ENCODE data around the gene CSNK1D. TPM values are rescaled to one million over a fixed set of nuclear protein-coding genes. Genes with fewer than 3 reads are reported as not detected.
A peak's percentile ranks its signal among the peaks of the same experiment; 100 is the strongest.

Gene CSNK1D
- total RNA-seq, 1 experiment from 2014 or later = 191 TPM

DNA sequence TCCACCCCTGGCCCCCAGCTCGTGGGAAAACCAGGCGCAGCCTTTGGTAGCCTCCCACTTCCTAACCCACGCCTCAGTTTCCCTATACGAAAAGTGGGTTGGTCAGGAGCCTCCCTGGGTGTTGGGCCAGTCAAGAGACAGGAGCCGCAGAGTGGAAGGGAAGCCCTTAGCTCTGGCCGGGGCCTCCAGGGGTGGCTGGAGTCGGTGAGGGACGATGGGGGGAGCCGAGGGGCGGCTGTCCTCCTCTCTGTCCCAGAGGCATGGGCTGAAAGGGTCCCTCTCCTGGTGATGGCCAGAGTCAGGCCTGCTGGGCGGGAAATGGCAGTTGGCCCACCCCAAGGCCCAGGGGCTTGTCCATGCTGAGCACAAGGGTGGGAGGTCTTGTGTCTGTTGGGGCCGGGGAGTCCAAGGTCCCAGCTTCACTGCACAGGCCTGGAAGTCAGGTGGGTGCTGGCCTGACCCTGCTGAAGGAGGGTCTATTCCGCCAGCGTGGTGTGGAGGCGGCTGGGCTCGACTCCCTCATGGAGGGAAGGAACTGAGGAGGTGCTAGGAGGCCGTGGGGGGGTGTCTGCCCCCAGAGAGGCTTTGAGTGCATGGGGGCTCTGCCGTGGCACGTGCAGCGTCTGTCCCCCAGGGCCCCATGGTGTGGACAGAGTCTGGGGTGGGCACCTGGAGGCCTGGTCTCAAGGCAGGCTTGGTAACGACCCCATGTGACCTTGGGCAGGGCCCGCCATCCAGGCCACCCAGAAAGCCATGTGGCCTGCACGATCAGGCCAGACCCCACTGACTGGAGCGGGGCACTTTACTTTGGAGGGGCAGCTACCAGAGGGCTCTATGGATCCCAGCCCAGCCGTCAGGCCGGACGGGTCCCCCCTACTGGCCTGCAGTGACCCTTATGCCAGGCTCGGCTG lies 43.5 kb downstream of the CSNK1D start:
- ChIA-PET POLR2A (interaction anchor here (0.6 to 4.5 kb wide), 21 partner anchors 8 to 311 kb away, joined by 3 to 66 read pairs (median 3); partner anchors contain the start of genes CCDC57, CENPX, CSNK1D and DCXR), CTCF (interaction anchor here (0.7 to 1.3 kb wide), 3 partner anchors 23 to 561 kb away, joined by 3 to 6 read pairs (median 5); no protein-coding TSS in a partner anchor)
- no peak for DNase-seq (ENCODE audit: unreplicated experiment)
- Mint-ChIP-seq H3K27ac (ENCODE audit: low read depth, unreplicated experiment) (peak overlapping the region; percentile 72), H3K27me3 (ENCODE audit: insufficient read depth, unreplicated experiment) (no peaks in the 10 kb centered on the region), H3K4me1 (ENCODE audit: insufficient read depth, unreplicated experiment) (no peaks in the 10 kb centered on the region), H3K4me3 (ENCODE audit: unreplicated experiment) (peak overlapping the region; percentile 84), H3K9me3 (ENCODE audit: unreplicated experiment) (no peaks in the 10 kb centered on the region), H3K36me3 (ENCODE audit: insufficient read depth, unreplicated experiment) (peaks cover 20% of the 10 kb centered on the region)
- no peak for TF ChIP-seq CTCF (IDR thresholded peaks at IDR 0.05; ENCODE audit: unreplicated experiment)
- intact Hi-C loops (cut with micrococcal nuclease) = loop anchor here (1.0 kb wide), 1 partner anchor 24 kb away; no protein-coding TSS in a partner anchor
- BruUV-seq (replicated peaks) = no TSS peak

- H3K36me3 Mint-ChIP-seq (ENCODE audit: insufficient read depth, unreplicated experiment) = peaks cover 14% of the 10 kb centered on the region
- H3K9me3 Mint-ChIP-seq (ENCODE audit: unreplicated experiment) = no peaks in the 10 kb centered on the region
- H3K4me1 Mint-ChIP-seq (ENCODE audit: insufficient read depth, unreplicated experiment) = no peaks in the 10 kb centered on the region
- ChIA-PET POLR2A (interaction anchor here (0.5 to 4.5 kb wide), 20 partner anchors 9 to 312 kb away, joined by 3 to 66 read pairs (median 3); partner anchors contain the start of genes CCDC57, CSNK1D, DCXR and FOXK2), CTCF (interaction anchor here (0.7 to 1.3 kb wide), 4 partner anchors 22 to 561 kb away, joined by 3 to 6 read pairs (median 4); no protein-coding TSS in a partner anchor)
- peak within 1 kb of the TSS; percentile 84 for H3K4me3 Mint-ChIP-seq (ENCODE audit: unreplicated experiment)
- BruUV-seq (replicated peaks) = TSS peak; percentile 67
- intact Hi-C loops (cut with micrococcal nuclease) = loop anchor here (1.0 kb wide), 1 partner anchor 23 kb away; no protein-coding TSS in a partner anchor
- no peak for TF ChIP-seq CTCF (IDR thresholded peaks at IDR 0.05; ENCODE audit: unreplicated experiment)
- H3K27ac Mint-ChIP-seq (ENCODE audit: low read depth, unreplicated experiment) = peak within 1 kb of the TSS; percentile 72
- DNase-seq (ENCODE audit: unreplicated experiment) = peak; percentile 72
- H3K27me3 Mint-ChIP-seq (ENCODE audit: insufficient read depth, unreplicated experiment) = no peaks in the 10 kb centered on the region
Measured at GRCh38 chr17:82228842-82229697, 44.4 kb downstream of the CSNK1D start, which contains the start of gene SLC16A3. TSS of gene SLC16A3 (plus strand) at chr17:82229042. CDS start at chr17:82236009, 6,967 bp downstream.

GRCh38 chr17:82228278-82228841 lies 45.1 kb downstream of the CSNK1D start:
- ChIA-PET POLR2A (interaction anchor here (0.5 to 4.5 kb wide), 10 partner anchors 10 to 311 kb away, joined by 3 to 66 read pairs (median 5); partner anchors contain the start of genes CCDC57, DCXR and FOXK2), CTCF (interaction anchor here (0.9 to 1.3 kb wide), 2 partner anchors 22 to 23 kb away, joined by 3 to 5 read pairs; no protein-coding TSS in a partner anchor)
- peaks cover 9% of the 10 kb centered on the region for H3K36me3 Mint-ChIP-seq (ENCODE audit: insufficient read depth, unreplicated experiment)
- no TSS peak for BruUV-seq (replicated peaks)
- H3K27me3 Mint-ChIP-seq (ENCODE audit: insufficient read depth, unreplicated experiment) = no peaks in the 10 kb centered on the region
- no peaks in the 10 kb centered on the region for H3K9me3 Mint-ChIP-seq (ENCODE audit: unreplicated experiment)
- H3K27ac Mint-ChIP-seq (ENCODE audit: low read depth, unreplicated experiment) = no peak overlapping the region
- no peaks in the 10 kb centered on the region for H3K4me1 Mint-ChIP-seq (ENCODE audit: insufficient read depth, unreplicated experiment)
- no peak for DNase-seq (ENCODE audit: unreplicated experiment)
- intact Hi-C loops (cut with micrococcal nuclease) = no loop called here
- no peak for TF ChIP-seq CTCF (IDR thresholded peaks at IDR 0.05; ENCODE audit: unreplicated experiment)
- H3K4me3 Mint-ChIP-seq (ENCODE audit: unreplicated experiment) = peak overlapping the region; percentile 84
